ENCODE results near the gene KLHL20.
"Not testable (repeated sequence)": the region's sequence is repeated elsewhere in the genome, so short reads cannot be mapped to it uniquely, and the experiment has no call there.

KLHL20 gene

DNA sequence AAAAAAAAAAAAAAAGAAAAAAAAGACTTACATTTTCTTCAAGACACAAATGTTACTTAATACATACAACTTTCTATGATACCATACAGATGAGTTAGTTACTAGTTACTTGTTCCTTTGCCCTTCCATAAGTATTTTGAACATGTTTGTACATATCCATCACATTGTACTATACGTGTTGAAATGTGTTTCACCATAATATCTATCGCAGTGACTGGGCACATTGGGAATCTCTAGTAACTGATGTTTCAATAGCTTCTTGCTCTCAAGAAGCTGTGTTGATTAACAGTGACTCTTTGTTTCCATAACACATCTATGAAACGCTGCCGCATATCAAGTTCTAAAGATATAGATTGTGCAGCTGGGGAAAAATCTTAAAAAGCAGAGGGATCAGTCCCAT lies 42.9 kb downstream of the KLHL20 start:
- Histone ChIP-seq H3K4me2 (ENCODE audit: low read length, poor library complexity, severe bottlenecking) (no peak overlapping the region), H3K4me1 (ENCODE audit: control insufficient read depth, insufficient read depth, low read depth, low read length) (no peaks in the 10 kb centered on the region), H3K14ac (ENCODE audit: low read length in 2 of 2) (no peak overlapping the region), H3K9ac (ENCODE audit: low read length) (no peak overlapping the region), H3K4ac (ENCODE audit: low read depth in 1 of 2, low read length in 2 of 2) (no peak overlapping the region), H2BK5ac (ENCODE audit: low read depth, low read length, poor library complexity, severe bottlenecking) (no peak overlapping the region), H3K4me3 (ENCODE audit: insufficient read depth in 1 of 2, low read depth in 1 of 2, low read length in 2 of 2) (no peak overlapping the region), H2BK12ac (ENCODE audit: low read length in 2 of 2) (no peak overlapping the region), H3K27ac (ENCODE audit: low read length, poor library complexity, severe bottlenecking) (no peak overlapping the region), H4K8ac (ENCODE audit: low read length) (no peak overlapping the region), H3K18ac (ENCODE audit: low read depth in 1 of 2, low read length in 2 of 2) (no peak overlapping the region), H3K23ac (ENCODE audit: low read length in 2 of 2) (no peak overlapping the region), H2AFZ (ENCODE audit: low read depth, low read length) (no peak overlapping the region), H2AK5ac (ENCODE audit: low read length, severe bottlenecking) (no peak overlapping the region), H3K27me3 (ENCODE audit: control insufficient read depth in 1 of 2, insufficient read depth in 1 of 2, low read length in 2 of 2) (no peaks in the 10 kb centered on the region), H4K91ac (ENCODE audit: low read length) (no peak overlapping the region), H2BK15ac (ENCODE audit: low read depth, poor library complexity, severe bottlenecking) (no peak overlapping the region), H2BK120ac (ENCODE audit: low read depth, low read length) (no peak overlapping the region), H3K36me3 (ENCODE audit: control insufficient read depth in 1 of 2, insufficient read depth in 2 of 2, low read depth in 1 of 2, low read length in 2 of 2) (peaks cover 27 to 77% of the 10 kb centered on the region in 2 experiments), H3K79me1 (replicated peaks; ENCODE audit: low read length, poor library complexity, severe bottlenecking) (peaks cover 4% of the 10 kb centered on the region), H3K9me3 (ENCODE audit: control insufficient read depth, low read length) (no peaks in the 10 kb centered on the region)
- no peak for DNase-seq
- WGBS, result 100% methylated on average over 2 of the region's 4 CpGs

DNA sequence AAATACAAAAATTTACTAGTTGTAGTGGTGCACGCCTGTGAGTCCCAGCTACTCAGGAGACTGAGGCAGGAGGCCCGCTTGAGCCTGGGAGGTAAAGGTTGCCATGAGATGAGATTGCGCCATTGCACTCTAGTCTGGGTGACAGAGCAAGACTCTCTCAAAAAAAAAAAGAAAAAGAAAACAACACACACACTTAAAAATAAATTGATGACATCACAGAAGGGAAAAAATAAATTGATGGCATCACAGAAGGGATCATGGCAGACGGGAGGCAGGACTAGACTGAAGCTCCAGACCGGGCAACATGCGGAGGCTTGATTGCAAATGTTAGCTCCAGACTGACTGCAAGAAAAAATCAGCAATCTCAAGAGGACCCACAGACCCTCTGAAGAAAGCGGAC lies 43.3 kb downstream of the KLHL20 start:
- no peaks in the 10 kb centered on the region for H3K9me3 ChIP-seq (ENCODE audit: control insufficient read depth, low read length)
- 98% methylated on average over 7 of the region's 7 CpGs for WGBS
- H4K91ac ChIP-seq (ENCODE audit: low read length), result no peak overlapping the region
- no peak overlapping the region for H2BK12ac ChIP-seq (ENCODE audit: low read length in 2 of 2)
- no peak overlapping the region for H3K4ac ChIP-seq (ENCODE audit: low read depth in 1 of 2, low read length in 2 of 2)
- H2BK5ac ChIP-seq (ENCODE audit: low read depth, low read length, poor library complexity, severe bottlenecking), result no peak overlapping the region
- no peak overlapping the region for H4K8ac ChIP-seq (ENCODE audit: low read length)
- H3K14ac ChIP-seq (ENCODE audit: low read length in 2 of 2), result no peak overlapping the region
- no peaks in the 10 kb centered on the region for H3K27me3 ChIP-seq (ENCODE audit: control insufficient read depth in 1 of 2, insufficient read depth in 1 of 2, low read length in 2 of 2)
- peaks cover 23 to 73% of the 10 kb centered on the region in 2 experiments for H3K36me3 ChIP-seq (ENCODE audit: control insufficient read depth in 1 of 2, insufficient read depth in 2 of 2, low read depth in 1 of 2, low read length in 2 of 2)
- DNase-seq, result no peak
- H3K18ac ChIP-seq (ENCODE audit: low read depth in 1 of 2, low read length in 2 of 2), result no peak overlapping the region
- H3K4me1 ChIP-seq (ENCODE audit: control insufficient read depth, insufficient read depth, low read depth, low read length), result no peaks in the 10 kb centered on the region
- H3K79me1 ChIP-seq (replicated peaks; ENCODE audit: low read length, poor library complexity, severe bottlenecking), result peaks cover 3% of the 10 kb centered on the region
- no peak overlapping the region for H3K23ac ChIP-seq (ENCODE audit: low read length in 2 of 2)
- no peak overlapping the region for H2AK5ac ChIP-seq (ENCODE audit: low read length, severe bottlenecking)
- no peak overlapping the region for H2BK15ac ChIP-seq (ENCODE audit: low read depth, poor library complexity, severe bottlenecking)
- no peak overlapping the region for H3K4me3 ChIP-seq (ENCODE audit: insufficient read depth in 1 of 2, low read depth in 1 of 2, low read length in 2 of 2)
- no peak overlapping the region for H3K27ac ChIP-seq (ENCODE audit: low read length, poor library complexity, severe bottlenecking)
- no peak overlapping the region for H3K4me2 ChIP-seq (ENCODE audit: low read length, poor library complexity, severe bottlenecking)
- H2AFZ ChIP-seq (ENCODE audit: low read depth, low read length), result no peak overlapping the region
- H3K9ac ChIP-seq (ENCODE audit: low read length), result no peak overlapping the region
- no peak overlapping the region for H2BK120ac ChIP-seq (ENCODE audit: low read depth, low read length)

DNA sequence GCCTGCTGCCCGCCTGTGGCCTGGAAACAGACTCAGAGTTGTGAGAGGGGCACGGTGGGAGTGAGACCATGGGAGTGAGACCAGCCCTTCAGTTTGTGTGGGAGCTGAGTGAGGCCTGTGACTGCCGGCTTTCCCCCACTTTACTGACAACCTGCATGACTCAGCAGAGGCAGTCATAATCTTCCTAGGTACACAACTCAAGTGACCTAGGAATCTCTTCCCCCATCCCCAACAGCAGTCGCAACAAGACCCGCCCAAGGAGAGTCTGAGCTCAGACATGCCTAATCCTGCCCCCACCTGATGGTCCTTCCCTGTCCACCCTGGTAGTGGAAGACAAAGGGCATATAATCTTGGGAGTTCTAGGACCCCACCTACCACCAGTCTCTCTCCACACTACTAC lies 44.2 kb downstream of the KLHL20 start:
- Histone ChIP-seq H3K27ac (ENCODE audit: low read length, poor library complexity, severe bottlenecking) (no peak overlapping the region), H2BK15ac (ENCODE audit: low read depth, poor library complexity, severe bottlenecking) (no peak overlapping the region), H4K91ac (ENCODE audit: low read length) (no peak overlapping the region), H3K4me2 (ENCODE audit: low read length, poor library complexity, severe bottlenecking) (no peak overlapping the region), H3K4me1 (ENCODE audit: control insufficient read depth, insufficient read depth, low read depth, low read length) (no peaks in the 10 kb centered on the region), H2BK120ac (ENCODE audit: low read depth, low read length) (no peak overlapping the region), H2BK12ac (ENCODE audit: low read length in 2 of 2) (no peak overlapping the region), H3K79me1 (replicated peaks; ENCODE audit: low read length, poor library complexity, severe bottlenecking) (peaks cover 3% of the 10 kb centered on the region), H2AFZ (ENCODE audit: low read depth, low read length) (no peak overlapping the region), H2AK5ac (ENCODE audit: low read length, severe bottlenecking) (no peak overlapping the region), H3K9me3 (ENCODE audit: control insufficient read depth, low read length) (no peaks in the 10 kb centered on the region), H3K36me3 (ENCODE audit: control insufficient read depth in 1 of 2, insufficient read depth in 2 of 2, low read depth in 1 of 2, low read length in 2 of 2) (peaks cover 23 to 64% of the 10 kb centered on the region in 2 experiments), H3K4ac (ENCODE audit: low read depth in 1 of 2, low read length in 2 of 2) (no peak overlapping the region), H2BK5ac (ENCODE audit: low read depth, low read length, poor library complexity, severe bottlenecking) (no peak overlapping the region), H3K9ac (ENCODE audit: low read length) (no peak overlapping the region), H3K18ac (ENCODE audit: low read depth in 1 of 2, low read length in 2 of 2) (no peak overlapping the region), H3K27me3 (ENCODE audit: control insufficient read depth in 1 of 2, insufficient read depth in 1 of 2, low read length in 2 of 2) (no peaks in the 10 kb centered on the region), H3K4me3 (ENCODE audit: insufficient read depth in 1 of 2, low read depth in 1 of 2, low read length in 2 of 2) (no peak overlapping the region), H3K23ac (ENCODE audit: low read length in 2 of 2) (no peak overlapping the region), H4K8ac (ENCODE audit: low read length) (no peak overlapping the region), H3K14ac (ENCODE audit: low read length in 2 of 2) (no peak overlapping the region)
- 91% methylated on average over 4 of the region's 5 CpGs for WGBS
- DNase-seq, result no peak

- WGBS, result 94% methylated on average over 5 of the region's 6 CpGs
- not testable (repeated sequence) for DNase-seq; H2AK5ac ChIP-seq (ENCODE audit: low read length, severe bottlenecking)
Measured at GRCh38 chr1:173764331-173764730, 49.5 kb downstream of the KLHL20 start.

More at GRCh38 chr1:173764331-173764730, 49.5 kb downstream of the KLHL20 start:
- H2BK120ac ChIP-seq (ENCODE audit: low read depth, low read length); H3K14ac ChIP-seq (ENCODE audit: low read length in 2 of 2); H3K4me2 ChIP-seq (ENCODE audit: low read length, poor library complexity, severe bottlenecking); H3K27ac ChIP-seq (ENCODE audit: low read length, poor library complexity, severe bottlenecking); H2BK5ac ChIP-seq (ENCODE audit: low read depth, low read length, poor library complexity, severe bottlenecking); H3K23ac ChIP-seq (ENCODE audit: low read length in 2 of 2); H3K9ac ChIP-seq (ENCODE audit: low read length); H3K4me3 ChIP-seq (ENCODE audit: insufficient read depth in 1 of 2, low read depth in 1 of 2, low read length in 2 of 2); H4K91ac ChIP-seq (ENCODE audit: low read length); H3K9me3 ChIP-seq (ENCODE audit: control insufficient read depth, low read length); H3K27me3 ChIP-seq (ENCODE audit: control insufficient read depth in 1 of 2, insufficient read depth in 1 of 2, low read length in 2 of 2); H2BK12ac ChIP-seq (ENCODE audit: low read length in 2 of 2); H3K18ac ChIP-seq (ENCODE audit: low read depth in 1 of 2, low read length in 2 of 2); H2AFZ ChIP-seq (ENCODE audit: low read depth, low read length); H4K8ac ChIP-seq (ENCODE audit: low read length); H3K4me1 ChIP-seq (ENCODE audit: control insufficient read depth, insufficient read depth, low read depth, low read length); H2BK15ac ChIP-seq (ENCODE audit: low read depth, poor library complexity, severe bottlenecking); H3K79me1 ChIP-seq (replicated peaks; ENCODE audit: low read length, poor library complexity, severe bottlenecking); H3K4ac ChIP-seq (ENCODE audit: low read depth in 1 of 2, low read length in 2 of 2): not testable (repeated sequence)
- H3K36me3 ChIP-seq (ENCODE audit: control insufficient read depth in 1 of 2, insufficient read depth in 2 of 2, low read depth in 1 of 2, low read length in 2 of 2), result peaks cover 8 to 43% of the 10 kb centered on the region in 2 experiments

Measured in mesenchymal stem cell (in vitro differentiated cells and primary cell).